ENCODE results near the gene CCL4L2.
"Not testable (repeated sequence)": the region's sequence is repeated elsewhere in the genome, so short reads cannot be mapped to it uniquely, and the experiment has no call there.

CCL4L2 gene

GRCh38 chr17:36195434-36196130, 15.3 kb upstream of the CCL4L2 start:
- DNase-seq: no peak

DNA sequence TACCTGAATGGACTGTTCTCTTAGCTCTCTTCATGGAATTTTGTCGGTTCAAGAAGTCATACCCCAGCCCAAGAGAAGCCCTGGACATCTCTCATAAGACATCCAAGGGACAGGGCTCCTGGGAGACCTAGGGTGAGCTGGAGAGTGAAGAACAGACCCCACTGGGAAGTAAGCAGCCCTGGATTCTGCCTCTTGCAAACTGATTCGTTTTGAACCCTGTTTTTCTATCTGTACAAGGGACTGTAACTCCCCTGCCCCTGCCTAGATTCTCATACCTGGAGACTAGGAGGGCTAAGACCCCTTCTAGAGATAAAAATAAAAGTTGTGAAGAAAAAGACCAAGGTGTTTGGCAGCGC, 14.8 kb upstream of the CCL4L2 start:
- DNase-seq: no peak

DNA sequence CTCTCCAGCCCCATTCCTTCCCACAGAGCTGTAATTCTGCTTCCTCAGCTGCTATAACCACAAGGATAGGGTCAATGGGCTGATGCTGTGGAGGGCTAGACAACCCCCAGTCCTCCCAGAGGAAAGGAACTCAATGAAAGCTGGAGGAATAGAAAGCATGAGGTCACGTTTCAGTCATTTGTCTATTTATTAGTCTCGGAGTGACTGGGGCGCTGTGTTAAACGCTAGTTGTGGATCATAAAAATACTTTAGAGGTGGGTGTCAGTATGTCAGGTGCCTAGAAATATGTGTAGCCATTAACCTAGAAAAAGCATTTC, 13.5 kb upstream of the CCL4L2 start:
- no peak for DNase-seq

DNA sequence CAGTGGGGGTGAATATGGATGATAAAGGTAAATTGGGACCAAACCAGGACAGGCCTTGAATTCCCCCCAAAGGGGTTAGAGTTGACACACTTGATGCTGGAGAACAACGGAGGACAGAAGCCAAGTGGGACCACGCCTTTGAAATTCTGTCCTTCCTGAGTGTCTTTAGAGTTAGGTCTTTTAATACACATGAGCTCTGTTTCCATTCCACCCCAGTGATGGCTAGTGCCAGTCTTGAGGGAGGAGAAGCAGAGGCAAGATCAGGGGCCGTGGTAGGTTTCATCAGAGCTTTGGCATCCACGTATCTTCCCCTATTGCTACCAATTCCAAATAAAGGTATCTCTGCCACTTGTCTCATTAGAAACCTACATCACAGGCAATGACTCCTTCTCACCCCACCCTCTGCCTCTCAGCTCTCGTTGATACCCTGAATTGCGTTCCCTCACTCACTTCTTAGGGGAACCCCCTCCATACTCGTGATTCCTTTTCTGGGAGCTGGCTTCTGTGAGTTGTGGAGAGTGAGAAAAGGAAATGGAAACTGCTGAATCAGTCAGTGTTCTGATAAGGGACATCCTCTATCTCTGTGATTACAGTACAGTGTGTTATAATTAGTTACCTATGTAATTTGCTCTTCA, 11.9 kb upstream of the CCL4L2 start:
- no peak for DNase-seq

GRCh38 chr17:36201102-36201501, 9.8 kb upstream of the CCL4L2 start:
- not testable (repeated sequence) for DNase-seq

DNA sequence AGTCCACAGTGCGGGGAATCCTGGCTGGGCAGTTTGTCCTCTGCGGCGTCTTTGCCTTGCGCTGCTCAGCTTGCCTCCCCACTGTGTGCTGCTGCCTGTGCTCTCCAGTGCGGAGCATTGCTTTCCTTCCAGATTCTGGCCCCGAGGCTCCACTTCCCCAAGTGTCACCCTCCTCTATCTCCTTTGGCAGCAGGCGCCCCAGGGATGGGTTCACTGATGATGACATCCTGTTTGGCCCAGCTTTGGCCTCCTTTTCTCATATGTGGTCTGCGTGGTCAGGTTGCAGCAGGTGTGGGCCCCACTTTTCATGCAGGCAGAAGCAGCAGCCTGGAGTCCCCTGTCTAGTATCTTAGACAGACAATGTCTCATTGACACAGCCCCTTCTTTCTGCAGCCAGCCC, 9.4 kb upstream of the CCL4L2 start:
- not testable (repeated sequence) for DNase-seq

- no peak for DNase-seq
Measured at GRCh38 chr17:36203335-36203734, 7.5 kb upstream of the CCL4L2 start.

DNA sequence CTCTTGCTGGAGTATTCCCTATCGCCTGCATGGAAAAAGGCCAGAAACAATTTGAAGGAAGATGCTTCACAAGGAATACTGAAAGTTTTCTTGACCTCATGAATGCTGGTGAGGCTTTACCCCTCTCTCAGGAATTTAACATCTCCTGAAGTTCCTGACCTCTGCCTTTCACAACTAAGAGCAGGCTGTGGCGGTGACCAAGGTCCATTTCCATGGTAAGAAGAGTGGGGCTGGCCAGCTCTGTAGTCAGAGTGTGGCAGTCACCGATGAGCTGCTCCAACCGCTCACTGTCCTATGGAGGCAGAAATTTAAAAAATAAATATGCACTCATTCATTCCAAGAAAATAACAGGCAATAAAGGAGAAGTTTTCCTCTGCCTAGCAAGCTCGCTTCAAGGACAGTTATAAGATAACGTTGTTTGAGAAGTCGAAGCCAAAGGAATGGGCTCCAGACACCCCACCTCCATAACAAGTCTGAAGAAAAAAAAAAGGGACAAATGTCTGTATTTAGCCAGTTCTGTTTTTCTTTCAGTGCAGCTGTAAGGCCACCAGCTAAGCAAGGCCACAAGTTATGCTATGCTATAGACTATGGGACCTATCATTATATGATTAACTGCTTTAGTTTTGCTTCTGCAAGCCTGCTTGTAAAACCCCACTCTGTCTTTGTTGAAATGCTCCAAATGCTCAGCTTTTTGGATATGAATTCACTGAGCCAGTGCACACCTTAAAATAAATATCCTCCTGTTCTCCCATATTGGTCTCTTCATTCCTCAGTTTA, 6.0 kb upstream of the CCL4L2 start:
- DNase-seq: no peak

GRCh38 chr17:36205637-36206485, 5.0 kb upstream of the CCL4L2 start:
- no peak for DNase-seq

DNA sequence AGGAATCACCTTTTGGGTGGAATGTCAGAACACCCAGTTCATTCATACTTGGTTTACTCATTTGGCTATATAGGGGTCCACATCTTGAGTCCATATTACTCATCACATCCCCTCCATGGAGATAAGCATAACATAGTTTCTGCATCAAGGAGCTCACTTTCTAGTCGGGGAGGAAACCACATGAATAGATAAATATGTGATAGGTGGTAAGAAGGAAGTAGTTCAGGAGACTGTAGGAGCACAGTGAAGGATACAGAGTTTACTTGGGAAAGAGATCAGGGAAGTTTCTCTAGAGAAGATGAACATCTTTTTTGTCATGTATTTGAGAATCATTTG, 4.4 kb upstream of the CCL4L2 start:
- not testable (repeated sequence) for DNase-seq

- DNase-seq: not testable (repeated sequence)
Measured at GRCh38 chr17:36207383-36207782, 3.5 kb upstream of the CCL4L2 start.

- DNase-seq: no peak
Measured at GRCh38 chr17:36209575-36209974, 1.3 kb upstream of the CCL4L2 start.

GRCh38 chr17:36211484-36212271, 815 bp downstream of the CCL4L2 start:
- DNase-seq: not testable (repeated sequence)

GRCh38 chr17:36212272-36212605, 1.4 kb downstream of the CCL4L2 start:
- no peak for DNase-seq

DNA sequence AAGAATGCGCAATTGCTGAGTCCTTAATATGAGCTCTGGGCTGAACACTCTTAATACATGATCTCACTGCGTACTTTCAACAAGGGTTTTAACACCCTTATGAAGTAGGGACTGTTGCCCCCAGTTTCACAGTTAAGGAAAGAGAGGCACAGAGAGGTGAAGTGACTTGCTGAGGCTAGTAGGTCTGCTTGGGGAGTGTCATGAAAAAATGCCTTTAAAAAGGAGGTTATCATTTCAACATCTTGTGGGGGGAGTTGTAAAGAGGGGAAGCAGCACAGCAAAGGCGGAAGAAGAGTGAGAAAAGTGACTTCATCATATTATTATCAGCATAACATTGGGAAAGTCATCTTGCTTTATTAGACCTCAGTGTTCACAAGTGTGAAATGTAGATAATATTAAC, 2.1 kb downstream of the CCL4L2 start:
- no peak for DNase-seq

GRCh38 chr17:36213695-36214094, 2.8 kb downstream of the CCL4L2 start:
- DNase-seq: no peak

- no peak for DNase-seq
Measured at GRCh38 chr17:36214918-36215317, 4.1 kb downstream of the CCL4L2 start.

DNA sequence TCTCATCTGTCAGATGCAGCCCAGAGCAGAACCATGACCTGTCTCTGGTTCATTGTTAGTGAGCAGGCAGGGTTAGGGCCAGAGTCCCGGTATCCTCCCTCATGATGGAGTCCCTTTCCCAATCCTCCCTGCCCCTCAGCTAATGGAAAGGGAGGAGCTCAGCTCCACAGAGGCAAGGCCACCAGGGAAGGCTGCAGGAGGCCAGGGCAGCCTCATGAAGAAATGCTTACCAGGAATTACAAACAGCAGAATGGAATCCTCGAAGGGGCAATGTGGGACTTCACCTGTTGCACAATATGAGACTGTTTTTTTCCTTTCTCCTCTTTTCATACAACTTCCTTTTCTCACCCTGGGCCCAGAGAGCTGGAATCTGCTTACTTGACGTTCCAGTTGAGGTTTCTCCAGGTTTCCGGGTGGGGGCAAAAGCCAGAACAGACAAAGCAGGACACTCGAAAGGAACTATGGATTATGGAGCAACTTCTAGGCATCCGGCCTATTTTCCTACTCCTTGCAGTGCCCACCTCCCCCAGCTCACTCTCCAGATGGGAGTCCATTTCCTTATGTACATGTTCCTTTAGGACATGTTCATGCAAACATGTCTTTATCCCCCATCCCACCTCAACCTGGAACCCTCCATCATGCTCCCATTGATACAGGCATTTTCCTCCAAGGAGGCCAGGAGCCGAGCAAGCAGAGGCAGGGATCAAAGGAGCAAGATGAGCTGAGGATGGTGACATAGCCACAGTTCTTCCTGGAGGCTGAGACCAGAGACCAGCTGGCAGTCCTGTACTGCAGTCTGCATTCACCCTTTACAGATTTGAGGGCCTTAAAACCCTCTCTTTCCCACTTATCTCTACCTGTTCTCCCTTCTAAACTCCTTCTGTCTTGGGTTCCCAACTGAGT, 4.8 kb downstream of the CCL4L2 start:
- DNase-seq: not testable (repeated sequence)

GRCh38 chr17:36219556-36219955, 8.7 kb downstream of the CCL4L2 start:
- not testable (repeated sequence) for DNase-seq

GRCh38 chr17:36220737-36221580, 10.1 kb downstream of the CCL4L2 start:
- not testable (repeated sequence) for DNase-seq

All from midbrain (tissue), 1 donor.